Heart left ventricle (tissue), 16 donors: ENCODE data around the gene PCDHGC4. TPM values are rescaled to one million over a fixed set of nuclear protein-coding genes. Genes with fewer than 3 reads are reported as not detected.

ENCODE experiments used
- ATAC-seq, 4 donors: fragments of 200-7000 bp; cut with Tn5 transposase; one replicate each; pipeline ENCODE4 v1.9.1; 2020 to 2022; ENCODE audit warnings: moderate library complexity in 4 of 4, mild to moderate bottlenecking in 3 of 4, moderate number of reproducible peaks in 1 of 4
- DNase-seq, 5 donors: peaks; one replicate each; pipeline ENCODE4 v3.0.0-alpha.2; 2020
- H3K27ac ChIP-seq, 12 donors: fragments of 200-600 bp; sonication (generic) in 4 of 12; one replicate each; pipeline versions ENCODE4 v1.5.0 to v1.8.0; 2016 to 2022; ENCODE audit warnings: mild to moderate bottlenecking in 2 of 12
- H3K27me3 ChIP-seq, 9 donors: fragments of 200-600 bp; sonication (generic) in 2 of 9; one replicate each; pipeline versions ENCODE4 v1.5.1 to v1.8.0; 2016 to 2022; ENCODE audit warnings: mild to moderate bottlenecking in 3 of 9
- H3K36me3 ChIP-seq, 9 donors: fragments of 200-600 bp; sonication (generic) in 2 of 9; one replicate each; pipeline versions ENCODE4 v1.5.0 to v1.8.0; 2018 to 2022; ENCODE audit warnings: mild to moderate bottlenecking in 2 of 9
- H3K4me1 ChIP-seq, 12 donors: fragments of 200-600 bp; sonication (generic) in 4 of 12; one replicate each; pipeline versions ENCODE4 v1.5.0 to v1.8.0; 2016 to 2022; ENCODE audit warnings: mild to moderate bottlenecking in 3 of 12
- H3K4me3 ChIP-seq, 12 donors: fragments of 200-600 bp; sonication (generic) in 4 of 12; one replicate each; pipeline versions ENCODE4 v1.5.0 to v1.8.0; 2017 to 2022; ENCODE audit warnings: mild to moderate bottlenecking in 9 of 12, moderate library complexity in 4 of 12
- H3K9me3 ChIP-seq, 12 donors: fragments of 200-600 bp; sonication (generic) in 4 of 12; one replicate each; pipeline versions ENCODE4 v1.5.0 to v1.8.0; 2016 to 2022; ENCODE audit warnings: mild to moderate bottlenecking in 1 of 12
- POLR2A ChIP-seq, 2 donors: fragments of 450-650 bp; IDR thresholded peaks; one replicate each; pipeline ENCODE4 v1.6.1; 2017; ENCODE audit warnings: antibody characterized with exemption in 2 of 2, mild to moderate bottlenecking in 2 of 2, moderate library complexity in 2 of 2
- WGBS, 4 donors: extraction: QIAGEN DNeasy Blood & Tissue Kit in 2 of 4; methylation state at CpG; one replicate each; pipeline versions ENCODE4 v1.1.5 to v1.1.7; 2013 to 2018; 5-methylcytosine and 5-hydroxymethylcytosine counted together
- intact Hi-C, 10 donors: fragments of 100-400 bp; cut with DNase I; formaldehyde crosslinking; loops; one replicate each; pipeline versions ENCODE4 v1.11.1 to v1.14.2; 2022
- polyA plus RNA-seq, 2 donors: library from polyadenylated mRNA; stranded (reverse); fragments of 200-250 nt; gene quantifications; one replicate each; pipeline ENCODE4 v1.2.3, GENCODE V29; 2013
- total RNA-seq, 9 donors: library from RNA; depleted of rRNA in 2 of 9; stranded (reverse); fragments of >200 nt in 2 of 9; fragmentation: NEBNext Ultra II Directional in 3 of 9; extraction: Animal tissue kit (Norgen Biotek cat#: 25700) in 3 of 9; gene quantifications; one replicate each; pipeline versions ENCODE4 v1.1.0 to v1.2.4, GENCODE V29; 2016 to 2023
- TF ChIP-seq, protein P1 (sequence below), 12 donors: fragments of 200-600 bp; sonication (generic) in 4 of 12; IDR thresholded peaks; one replicate each; pipeline versions ENCODE4 v1.5.0 to v1.8.0; 2018 to 2022; ENCODE audit warnings: antibody characterized with exemption in 12 of 12, mild to moderate bottlenecking in 5 of 12
- donor health status: ischemic (EF 13 %, LVEDD 7.1; RV severe dilation, severe dysfunction).
- donor health status: healthy with polysubstance abuse.
- donor health status: DM: no; HTN: yes; CAD: no.
- donor health status: DM: no; HTN: no; CAD: no.
- donor health status: ischemic (EF 25% LVEDD 6.9; RV normal size, moderate dysfunction).
- donor health status: ischemic (EF 25% LVEDD 5.7; RV mildly dilated, moderate dysfunction).
- donor health status: healthy.
- donor health status: DM: yes; HTN: yes; CAD: no.
- donor health status: ischemic (EF 35%, LVEDD 5.7; RV mildly dilated, moderate dysfunction).
- donor health status: nonischemic (EF 11% LVEDD 7.7; RV severe dilation, severe dysfunction).
- donor health status: DM: yes; HTN: yes; CAD: no.
- donor health status: PGD.
- donor health status: ischemic (EF 29% LVEDD 5.4; RV normal size, mild dysfunction).
- donor health status: nonischemic (EF 23%, LVEDD 6.1; RV moderate dilation, normal function).

The PCDHGC4 gene
- total and polyA plus RNA-seq, 11 donors, result 0.39 to 10.4 (median 2.9) TPM

DNA sequence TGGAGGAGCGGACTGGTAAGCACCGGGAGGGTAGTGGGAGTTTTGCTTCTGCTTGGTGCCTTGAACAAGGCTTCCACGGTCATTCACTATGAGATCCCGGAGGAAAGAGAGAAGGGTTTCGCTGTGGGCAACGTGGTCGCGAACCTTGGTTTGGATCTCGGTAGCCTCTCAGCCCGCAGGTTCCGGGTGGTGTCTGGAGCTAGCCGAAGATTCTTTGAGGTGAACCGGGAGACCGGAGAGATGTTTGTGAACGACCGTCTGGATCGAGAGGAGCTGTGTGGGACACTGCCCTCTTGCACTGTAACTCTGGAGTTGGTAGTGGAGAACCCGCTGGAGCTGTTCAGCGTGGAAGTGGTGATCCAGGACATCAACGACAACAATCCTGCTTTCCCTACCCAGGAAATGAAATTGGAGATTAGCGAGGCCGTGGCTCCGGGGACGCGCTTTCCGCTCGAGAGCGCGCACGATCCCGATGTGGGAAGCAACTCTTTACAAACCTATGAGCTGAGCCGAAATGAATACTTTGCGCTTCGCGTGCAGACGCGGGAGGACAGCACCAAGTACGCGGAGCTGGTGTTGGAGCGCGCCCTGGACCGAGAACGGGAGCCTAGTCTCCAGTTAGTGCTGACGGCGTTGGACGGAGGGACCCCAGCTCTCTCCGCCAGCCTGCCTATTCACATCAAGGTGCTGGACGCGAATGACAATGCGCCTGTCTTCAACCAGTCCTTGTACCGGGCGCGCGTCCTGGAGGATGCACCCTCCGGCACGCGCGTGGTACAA is 8.5 kb upstream of the PCDHGC4 start:
- TF ChIP-seq POLR2A (IDR thresholded peaks at IDR 0.05), result no peak
- TF ChIP-seq, protein P1, sequence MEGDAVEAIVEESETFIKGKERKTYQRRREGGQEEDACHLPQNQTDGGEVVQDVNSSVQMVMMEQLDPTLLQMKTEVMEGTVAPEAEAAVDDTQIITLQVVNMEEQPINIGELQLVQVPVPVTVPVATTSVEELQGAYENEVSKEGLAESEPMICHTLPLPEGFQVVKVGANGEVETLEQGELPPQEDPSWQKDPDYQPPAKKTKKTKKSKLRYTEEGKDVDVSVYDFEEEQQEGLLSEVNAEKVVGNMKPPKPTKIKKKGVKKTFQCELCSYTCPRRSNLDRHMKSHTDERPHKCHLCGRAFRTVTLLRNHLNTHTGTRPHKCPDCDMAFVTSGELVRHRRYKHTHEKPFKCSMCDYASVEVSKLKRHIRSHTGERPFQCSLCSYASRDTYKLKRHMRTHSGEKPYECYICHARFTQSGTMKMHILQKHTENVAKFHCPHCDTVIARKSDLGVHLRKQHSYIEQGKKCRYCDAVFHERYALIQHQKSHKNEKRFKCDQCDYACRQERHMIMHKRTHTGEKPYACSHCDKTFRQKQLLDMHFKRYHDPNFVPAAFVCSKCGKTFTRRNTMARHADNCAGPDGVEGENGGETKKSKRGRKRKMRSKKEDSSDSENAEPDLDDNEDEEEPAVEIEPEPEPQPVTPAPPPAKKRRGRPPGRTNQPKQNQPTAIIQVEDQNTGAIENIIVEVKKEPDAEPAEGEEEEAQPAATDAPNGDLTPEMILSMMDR (IDR thresholded peaks at IDR 0.05), result no peak
- Histone ChIP-seq H3K36me3 (peaks cover 0 to 16% (median 0%) of the 10 kb centered on the region in 9 donors), H3K4me1 (peaks cover 4 to 56% (median 41%) of the 10 kb centered on the region in 12 donors), H3K9me3 (no peaks in the 10 kb centered on the region), H3K27me3 (peaks cover 0 to 42% (median 0%) of the 10 kb centered on the region in 9 donors), H3K27ac (peak overlapping the region; percentile 74 to 94 (median 86)), H3K4me3 (peak overlapping the region; percentile 22 to 74 (median 64))
- intact Hi-C loops, result loop anchor here in 9 of 10 donors (2.0 to 10.0 kb wide), 6 partner anchors 36 to 82 kb away; no protein-coding TSS in a partner anchor
- peak; percentile 45 to 74 (median 67) for DNase-seq
- WGBS, 4 donors, result 1 to 2% (median 1%) methylated on average over 56 to 58 of the region's 58 CpGs
- peak; percentile 51 to 70 (median 62) for ATAC-seq

DNA sequence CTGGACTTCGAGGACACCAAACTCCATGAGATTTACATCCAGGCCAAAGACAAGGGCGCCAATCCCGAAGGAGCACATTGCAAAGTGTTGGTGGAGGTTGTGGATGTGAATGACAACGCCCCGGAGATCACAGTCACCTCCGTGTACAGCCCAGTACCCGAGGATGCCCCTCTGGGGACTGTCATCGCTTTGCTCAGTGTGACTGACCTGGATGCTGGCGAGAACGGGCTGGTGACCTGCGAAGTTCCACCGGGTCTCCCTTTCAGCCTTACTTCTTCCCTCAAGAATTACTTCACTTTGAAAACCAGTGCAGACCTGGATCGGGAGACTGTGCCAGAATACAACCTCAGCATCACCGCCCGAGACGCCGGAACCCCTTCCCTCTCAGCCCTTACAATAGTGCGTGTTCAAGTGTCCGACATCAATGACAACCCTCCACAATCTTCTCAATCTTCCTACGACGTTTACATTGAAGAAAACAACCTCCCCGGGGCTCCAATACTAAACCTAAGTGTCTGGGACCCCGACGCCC is 7.7 kb upstream of the PCDHGC4 start:
- no peak for DNase-seq
- TF ChIP-seq, protein P1 (IDR thresholded peaks at IDR 0.05), result no peak
- TF ChIP-seq POLR2A (IDR thresholded peaks at IDR 0.05), result no peak
- 36 to 58% (median 41%) methylated on average over 19 to 24 of the region's 24 CpGs for WGBS, 4 donors
- peaks cover 4 to 64% (median 46%) of the 10 kb centered on the region in 12 donors for H3K4me1 ChIP-seq
- ATAC-seq, result no peak
- peak overlapping the region; percentile 22 to 74 (median 64) for H3K4me3 ChIP-seq
- H3K36me3 ChIP-seq, result peaks cover 0 to 14% (median 0%) of the 10 kb centered on the region in 9 donors
- intact Hi-C loops, result loop anchor here in 9 of 10 donors (2.0 to 10.0 kb wide), 6 partner anchors 35 to 82 kb away; no protein-coding TSS in a partner anchor
- H3K9me3 ChIP-seq, result no peaks in the 10 kb centered on the region
- H3K27ac ChIP-seq, result peak overlapping the region in 11 of 12 donors; percentile 74 to 94 (median 86)
- H3K27me3 ChIP-seq, result peaks cover 0 to 42% (median 0%) of the 10 kb centered on the region in 9 donors

DNA sequence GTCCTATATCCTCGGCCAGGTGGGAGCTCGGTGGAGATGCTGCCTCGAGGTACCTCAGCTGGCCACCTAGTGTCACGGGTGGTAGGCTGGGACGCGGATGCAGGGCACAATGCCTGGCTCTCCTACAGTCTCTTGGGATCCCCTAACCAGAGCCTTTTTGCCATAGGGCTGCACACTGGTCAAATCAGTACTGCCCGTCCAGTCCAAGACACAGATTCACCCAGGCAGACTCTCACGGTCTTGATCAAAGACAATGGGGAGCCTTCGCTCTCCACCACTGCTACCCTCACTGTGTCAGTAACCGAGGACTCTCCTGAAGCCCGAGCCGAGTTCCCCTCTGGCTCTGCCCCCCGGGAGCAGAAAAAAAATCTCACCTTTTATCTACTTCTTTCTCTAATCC is 7.0 kb upstream of the PCDHGC4 start:
- 65 to 74% (median 70%) methylated on average over 13 of the region's 13 CpGs for WGBS, 4 donors
- H3K4me3 ChIP-seq, result peak overlapping the region in 11 of 12 donors; percentile 9 to 74 (median 66)
- H3K27me3 ChIP-seq, result peaks cover 0 to 42% (median 0%) of the 10 kb centered on the region in 9 donors
- peaks cover 4 to 70% (median 49%) of the 10 kb centered on the region in 12 donors for H3K4me1 ChIP-seq
- intact Hi-C loops, result loop anchor here in 9 of 10 donors (2.0 to 10.0 kb wide), 6 partner anchors 34 to 81 kb away; no protein-coding TSS in a partner anchor
- ATAC-seq (no peak), DNase-seq (no peak)
- H3K36me3 ChIP-seq, result peaks cover 0 to 14% (median 0%) of the 10 kb centered on the region in 9 donors
- H3K27ac ChIP-seq, result peak overlapping the region in 1 of 12 donors; percentile 94
- H3K9me3 ChIP-seq, result no peaks in the 10 kb centered on the region
- TF ChIP-seq POLR2A (IDR thresholded peaks at IDR 0.05), result no peak
- TF ChIP-seq, protein P1 (IDR thresholded peaks at IDR 0.05), result no peak
